HG02938 (cell line): Measurements from ENCODE around the gene SLCO2A1.

Experiments
- ATAC-seq: cut with Tn5 transposase; IDR thresholded peaks from one replicate; pipeline ENCODE4 v1.9.1; 2021; ENCODE audit warnings: mild to moderate bottlenecking, moderate library complexity; ENCODE audit not compliant: unreplicated experiment

Gene SLCO2A1

DNA sequence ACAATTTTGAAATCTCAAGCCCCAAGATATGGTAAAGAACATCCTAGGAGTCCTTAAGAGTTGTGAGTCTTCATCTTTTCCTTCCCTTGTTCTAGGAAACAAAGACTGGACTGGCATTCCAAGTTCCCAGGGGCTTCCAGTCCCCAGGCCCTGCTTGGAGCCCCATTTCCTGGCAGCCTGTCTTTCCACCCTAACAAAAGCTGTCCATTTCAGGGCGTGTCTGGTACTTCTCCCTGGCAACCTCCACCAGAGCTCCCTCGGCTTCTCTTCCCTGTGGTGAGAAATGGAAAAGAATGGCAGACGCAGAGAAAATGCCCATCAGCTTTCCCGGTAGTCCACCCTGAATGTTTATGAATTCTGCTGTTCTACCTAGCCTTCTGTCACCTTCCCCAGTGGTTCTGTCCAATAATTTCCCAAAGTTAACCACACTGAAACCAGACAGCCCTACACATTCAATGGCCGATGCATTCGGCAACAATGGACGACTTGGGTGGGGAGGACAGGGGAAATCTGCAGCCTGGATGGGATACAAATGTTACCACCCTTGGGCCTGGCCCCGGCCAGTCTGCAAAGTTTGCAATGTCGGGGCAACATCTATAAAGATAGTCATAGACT, 140.9 kb downstream of the SLCO2A1 start:
- no peak for ATAC-seq

DNA sequence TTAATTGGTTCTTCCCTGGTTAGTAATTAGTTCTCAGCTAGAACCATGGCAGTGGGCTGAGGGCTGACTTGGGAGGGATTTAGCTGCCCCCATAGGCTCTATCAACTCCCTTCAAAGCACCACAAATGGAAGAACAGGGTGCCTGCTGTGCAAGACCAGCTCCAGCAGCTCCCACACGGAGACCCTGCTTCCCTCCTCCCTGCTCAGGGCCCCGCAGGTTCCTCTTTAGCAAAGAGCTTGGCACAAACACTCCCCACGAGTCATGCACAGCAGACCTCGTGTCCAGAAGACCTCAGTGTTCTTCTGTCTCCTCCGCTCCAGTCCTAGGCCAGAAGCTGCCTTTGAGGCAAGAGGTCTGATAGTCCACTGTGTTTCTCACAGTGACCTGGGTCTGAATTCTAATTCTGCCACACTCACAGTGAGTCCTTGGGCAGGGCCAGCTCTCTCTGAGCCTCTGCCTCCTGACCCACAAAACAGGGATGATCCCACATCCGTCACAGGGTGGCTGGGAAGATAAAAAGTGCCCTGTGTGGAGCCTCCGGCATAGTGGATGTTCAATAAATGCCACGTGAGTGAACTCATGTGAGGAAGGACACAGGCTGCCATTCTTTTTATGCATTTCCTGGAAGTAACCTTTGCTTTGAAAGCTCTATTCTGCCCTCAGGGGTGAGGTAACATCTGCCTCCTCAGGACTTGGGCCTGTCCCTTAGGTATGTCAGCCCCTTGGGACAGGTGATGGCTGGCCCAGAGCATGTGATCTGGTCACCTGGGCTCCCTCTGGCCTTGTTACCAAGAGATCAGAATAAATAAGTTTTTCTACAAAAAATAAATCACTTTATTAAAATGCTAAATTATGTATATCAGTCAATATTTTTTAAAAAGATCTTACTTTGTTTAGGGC, 141.7 kb downstream of the SLCO2A1 start:
- ATAC-seq: no peak

DNA sequence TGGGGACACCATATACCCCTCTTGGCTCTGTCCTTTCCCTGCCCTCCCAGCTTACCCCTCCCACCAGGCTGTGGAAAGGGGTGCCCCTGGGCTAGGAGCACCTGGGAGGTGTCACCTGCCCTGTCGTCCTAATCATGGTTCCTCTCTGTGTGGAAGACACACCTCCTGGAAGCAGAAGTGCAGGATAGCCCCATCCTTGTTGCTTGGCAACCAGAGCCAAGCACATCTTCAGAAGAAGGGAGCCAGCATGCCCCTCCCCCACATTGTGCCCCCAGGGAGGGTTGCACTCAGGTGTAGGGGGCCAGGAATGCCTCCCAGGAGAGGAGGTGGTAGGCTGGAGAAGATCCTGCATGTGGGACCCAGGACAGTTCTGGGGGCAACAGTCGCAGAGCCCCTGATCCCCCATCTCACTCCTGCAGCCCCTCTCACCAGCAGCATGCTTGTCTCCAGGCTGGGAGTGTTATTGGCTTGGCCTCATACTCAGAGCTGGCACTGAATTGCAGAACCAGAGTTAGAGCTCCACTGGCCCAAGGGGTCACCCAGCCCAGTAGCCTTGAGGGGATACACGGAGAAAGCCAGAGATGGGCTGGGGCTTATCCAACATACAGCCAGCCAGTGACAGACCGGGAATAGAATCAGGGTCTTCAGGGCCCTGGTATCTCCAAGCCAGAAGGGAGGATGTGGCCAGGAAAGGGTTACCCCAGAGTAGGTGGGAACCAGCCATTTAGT, 142.5 kb downstream of the SLCO2A1 start:
- no peak for ATAC-seq

DNA sequence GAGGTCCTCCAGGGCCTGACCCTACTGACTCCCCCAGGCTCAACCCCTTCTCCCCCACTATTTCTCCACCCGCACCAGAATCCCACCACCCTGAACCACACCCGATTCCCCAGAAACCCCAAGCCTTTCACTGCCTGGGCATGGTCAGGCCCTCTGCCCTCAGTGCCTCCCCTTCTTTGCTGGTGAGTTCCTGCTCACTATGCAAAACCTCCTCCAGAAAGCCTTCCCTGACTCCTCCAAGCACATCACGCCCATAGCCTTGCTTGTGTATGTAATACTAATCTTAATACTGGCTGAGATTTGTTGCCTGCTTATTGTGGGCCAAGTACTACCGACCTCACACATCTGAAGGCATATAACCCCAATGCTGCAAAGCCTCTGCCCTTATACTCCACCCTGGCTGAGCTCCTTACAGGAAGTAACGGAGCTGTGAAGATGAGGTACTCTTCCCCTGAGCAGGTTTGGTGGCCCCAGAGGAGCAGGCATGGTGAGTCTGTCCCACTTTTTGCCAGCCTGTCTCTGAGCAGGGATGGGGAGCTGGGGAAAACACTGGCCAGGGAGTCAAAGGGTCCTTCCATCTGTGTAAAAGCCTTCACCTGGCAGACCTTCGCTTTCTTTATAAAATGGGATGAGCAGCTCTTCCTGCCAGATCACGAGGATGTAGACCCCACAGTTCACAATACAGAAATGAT, 143.5 kb downstream of the SLCO2A1 start:
- no peak for ATAC-seq

DNA sequence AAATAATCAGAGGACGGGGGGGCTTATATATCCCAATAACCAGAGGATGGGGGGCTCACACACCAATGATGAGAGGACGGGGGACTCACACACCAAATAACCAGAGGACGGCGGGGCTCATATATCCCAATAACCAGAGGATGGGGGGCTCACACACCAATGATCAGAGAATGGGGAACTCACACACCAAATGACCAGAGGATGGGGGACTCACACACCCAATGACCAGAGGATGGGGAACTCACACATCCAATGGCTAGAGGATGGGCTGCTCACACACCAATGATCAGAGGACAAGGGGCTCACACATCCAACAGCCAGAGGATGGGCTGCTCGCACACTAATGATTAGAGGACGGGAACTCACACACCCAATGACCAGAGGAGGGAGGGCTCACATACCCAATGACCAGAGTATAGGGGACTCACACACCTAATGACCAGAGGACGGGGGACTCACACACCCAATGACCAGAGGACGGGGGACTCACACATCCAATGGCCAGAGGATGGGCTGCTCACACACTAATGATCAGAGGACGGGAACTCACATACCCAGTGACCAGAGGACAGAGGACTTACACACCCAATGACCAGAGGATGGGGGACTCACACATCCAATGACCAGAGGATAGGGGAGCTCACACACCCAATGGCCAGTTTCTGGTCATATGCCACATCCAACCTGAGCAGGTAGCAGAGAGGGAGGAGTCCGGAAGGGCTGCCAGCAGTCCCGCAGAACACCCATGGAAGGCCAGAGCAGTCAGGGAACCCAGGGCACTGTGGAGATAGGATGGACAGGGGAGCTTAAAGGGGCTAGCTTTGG, 144.6 kb downstream of the SLCO2A1 start:
- ATAC-seq: no peak

DNA sequence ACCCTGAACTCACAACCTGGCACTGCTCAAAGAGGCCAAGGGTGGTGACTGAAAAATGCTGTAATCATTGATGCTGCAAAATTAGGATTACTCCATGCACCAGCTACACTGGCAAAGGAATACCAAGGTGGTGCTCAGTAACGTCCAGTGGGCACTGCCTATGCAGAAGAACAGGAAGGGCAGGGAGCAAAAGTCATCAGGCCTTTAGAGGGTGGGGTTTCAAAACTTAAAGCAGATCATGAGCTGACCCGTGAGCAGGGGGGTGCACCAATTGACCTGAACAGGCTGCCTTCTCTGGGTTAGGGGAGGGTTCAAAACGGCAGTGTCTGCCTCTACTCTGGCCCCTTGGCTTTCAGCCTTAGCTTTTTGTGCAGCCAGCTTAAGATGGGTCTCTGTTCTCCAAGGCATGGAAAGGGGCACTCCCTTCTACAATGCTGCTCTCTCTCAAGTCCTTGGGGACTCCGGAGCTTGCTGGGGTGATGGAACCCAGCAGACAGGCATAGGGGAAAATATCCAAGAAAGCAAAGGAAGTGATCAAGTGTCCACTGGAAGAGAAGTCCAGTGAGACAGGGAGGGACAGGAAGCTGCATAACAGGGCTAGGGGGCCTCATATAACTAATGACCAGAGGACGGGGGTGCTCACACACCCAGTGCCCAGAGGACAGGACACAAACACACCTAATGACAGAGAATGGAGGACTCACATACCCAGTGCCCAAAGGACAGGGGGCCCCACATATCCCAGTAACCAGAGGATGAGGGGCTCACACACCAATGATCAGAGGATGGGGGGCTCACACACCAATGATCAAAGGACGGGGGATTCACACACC, 145.5 kb downstream of the SLCO2A1 start:
- no peak for ATAC-seq

DNA sequence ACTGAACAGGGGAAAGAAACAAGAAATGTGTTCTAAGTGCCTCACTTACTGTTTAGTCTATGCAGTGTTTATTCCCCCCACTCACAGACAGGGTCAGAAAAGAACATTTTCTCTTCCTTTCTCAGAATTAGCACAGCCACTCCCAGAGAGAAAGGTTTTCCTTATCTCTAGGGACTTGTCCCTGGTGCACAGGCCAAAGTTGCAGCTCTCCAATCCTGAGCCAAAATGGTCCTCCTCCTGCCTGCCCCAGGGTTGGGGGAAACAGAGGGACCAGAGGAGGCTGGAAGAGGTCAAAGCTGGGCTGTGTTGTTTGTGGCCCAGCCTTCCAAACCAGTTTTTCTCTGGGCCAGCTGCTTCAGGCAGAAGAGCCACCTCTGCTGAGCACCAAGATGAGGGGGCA, 146.1 kb downstream of the SLCO2A1 start:
- ATAC-seq: no peak

DNA sequence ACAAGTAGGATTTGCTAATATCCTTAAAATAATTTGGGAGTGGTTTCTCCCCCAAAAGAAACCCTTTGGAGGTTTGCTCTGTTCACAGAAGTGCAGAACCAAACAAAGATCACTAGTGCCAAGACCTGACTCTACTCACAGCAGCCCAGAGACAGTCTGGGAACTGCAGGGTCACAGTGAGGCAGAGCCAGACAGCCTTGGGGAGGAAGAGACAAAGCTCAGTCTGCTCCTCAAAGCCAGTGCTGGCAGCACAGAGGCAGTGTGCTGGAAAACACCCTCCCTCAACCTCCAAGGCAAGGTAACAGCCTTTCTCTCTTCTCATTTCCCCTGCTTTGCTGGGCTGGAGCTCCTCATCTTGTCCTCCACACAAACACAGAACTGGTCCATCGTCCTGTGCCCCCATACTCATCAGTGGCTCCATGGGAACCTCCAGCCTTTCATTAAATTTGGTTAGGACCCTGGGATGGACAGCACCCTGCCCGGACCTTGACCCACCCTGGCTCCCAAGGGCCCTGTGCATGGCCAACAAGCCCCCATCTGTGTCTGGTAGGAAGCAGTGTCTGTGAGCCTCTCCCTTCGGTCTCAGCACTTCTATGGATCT, 146.6 kb downstream of the SLCO2A1 start:
- ATAC-seq: no peak

DNA sequence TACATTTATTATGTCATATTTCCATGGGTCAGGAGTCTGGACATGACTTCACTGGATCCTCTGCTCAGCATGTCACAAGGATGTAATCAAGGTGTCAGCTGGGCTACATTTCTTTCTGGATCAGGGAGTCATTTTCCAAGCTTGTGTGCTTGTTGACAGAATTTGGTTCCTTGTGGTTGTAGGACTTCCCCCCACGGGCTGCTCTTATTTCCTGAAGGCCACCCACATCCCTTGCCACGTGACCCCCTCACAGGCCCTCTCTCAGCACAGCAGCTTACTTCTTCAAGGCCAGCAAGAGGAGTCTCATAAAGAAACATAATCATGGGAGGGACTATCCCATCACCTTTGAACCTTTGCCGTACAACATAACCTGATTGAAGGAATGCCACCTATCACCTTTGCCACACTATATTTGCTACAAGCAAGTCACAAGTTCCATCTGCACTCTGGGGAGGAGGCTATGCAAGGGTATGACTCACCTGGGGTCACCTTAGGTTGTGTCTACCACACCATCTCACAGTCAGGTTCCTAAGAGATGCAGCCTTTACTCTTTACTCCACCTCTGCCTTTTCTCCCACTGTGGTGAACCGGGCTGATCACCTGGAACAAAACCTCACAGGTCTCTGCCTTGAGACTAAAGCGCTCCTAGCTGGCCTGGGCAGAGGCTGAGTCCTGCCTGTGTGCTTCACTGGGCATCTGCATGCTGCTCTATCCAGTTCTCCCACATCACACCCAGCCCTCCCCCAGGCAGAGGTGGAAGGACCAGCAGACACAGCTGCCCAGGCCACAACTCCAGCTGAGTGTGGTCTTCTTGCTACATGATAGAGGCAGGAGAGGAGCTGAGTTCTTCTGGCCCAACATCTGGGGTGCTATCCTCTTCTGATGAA, 147.5 kb downstream of the SLCO2A1 start:
- no peak for ATAC-seq

DNA sequence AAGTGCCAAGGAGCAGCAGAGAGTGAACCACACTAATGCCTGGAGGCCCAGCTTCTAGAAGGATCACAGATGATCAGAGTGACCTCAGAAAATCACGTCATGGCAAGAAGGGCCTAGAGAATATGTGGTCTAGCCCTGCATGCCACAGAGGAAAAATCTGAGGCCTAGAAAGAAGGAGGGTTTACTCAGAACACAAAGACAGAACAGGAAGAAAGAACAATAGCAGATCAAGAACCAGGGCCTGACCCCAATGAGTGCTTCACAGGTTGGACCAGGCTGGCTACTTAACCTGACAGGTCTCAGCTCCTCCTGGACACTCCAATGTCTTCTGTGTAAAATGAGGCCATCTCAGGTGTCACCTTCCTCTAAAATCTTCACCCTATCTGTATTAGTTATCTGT, 148.2 kb downstream of the SLCO2A1 start:
- no peak for ATAC-seq

DNA sequence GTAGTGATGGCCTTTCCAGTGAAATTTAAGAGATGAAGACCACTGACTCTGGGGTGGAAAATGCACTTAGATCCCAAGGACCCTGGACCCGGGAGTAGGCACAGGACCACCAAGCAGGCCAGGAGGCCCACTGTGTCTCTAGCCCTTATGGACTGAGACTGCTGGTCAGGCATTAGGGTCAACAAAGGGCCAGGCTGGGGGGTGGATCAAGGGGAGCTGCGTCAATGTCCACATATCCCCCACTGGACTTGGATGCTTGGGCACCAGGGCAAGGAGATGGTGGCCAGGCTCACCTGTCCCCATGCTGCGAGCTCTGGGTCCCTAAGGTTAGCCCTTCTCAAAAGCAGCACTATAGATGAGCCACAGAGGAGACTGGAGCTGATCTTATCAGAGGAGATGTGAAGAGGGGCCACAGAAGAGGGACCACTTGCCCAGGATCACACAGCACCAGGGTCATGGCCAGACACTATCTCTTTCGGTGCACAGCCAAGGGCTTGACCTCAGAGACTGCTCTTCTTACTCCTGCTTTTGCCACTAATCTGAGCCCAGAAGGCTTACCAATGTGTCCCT, 148.8 kb downstream of the SLCO2A1 start:
- ATAC-seq: no peak

DNA sequence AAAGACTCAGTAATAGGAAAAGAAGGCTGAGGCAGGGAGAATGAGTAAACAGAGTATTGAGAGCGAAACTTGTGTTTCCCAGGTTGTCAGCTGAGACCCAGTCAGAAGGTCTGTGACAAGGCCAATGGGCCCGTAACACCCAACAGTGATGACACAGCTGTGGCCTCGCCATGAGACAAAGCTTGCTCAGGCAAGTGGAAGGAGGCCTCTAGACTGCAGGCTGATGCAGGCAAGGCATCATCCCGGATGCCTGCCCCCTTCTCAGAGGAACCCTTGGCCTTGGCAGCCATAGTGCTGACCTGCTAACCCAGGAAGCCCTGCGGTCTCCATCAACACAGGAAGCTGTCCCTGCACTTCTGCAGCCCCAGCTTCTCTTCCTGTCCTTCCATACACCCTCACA, 149.4 kb downstream of the SLCO2A1 start:
- no peak for ATAC-seq

DNA sequence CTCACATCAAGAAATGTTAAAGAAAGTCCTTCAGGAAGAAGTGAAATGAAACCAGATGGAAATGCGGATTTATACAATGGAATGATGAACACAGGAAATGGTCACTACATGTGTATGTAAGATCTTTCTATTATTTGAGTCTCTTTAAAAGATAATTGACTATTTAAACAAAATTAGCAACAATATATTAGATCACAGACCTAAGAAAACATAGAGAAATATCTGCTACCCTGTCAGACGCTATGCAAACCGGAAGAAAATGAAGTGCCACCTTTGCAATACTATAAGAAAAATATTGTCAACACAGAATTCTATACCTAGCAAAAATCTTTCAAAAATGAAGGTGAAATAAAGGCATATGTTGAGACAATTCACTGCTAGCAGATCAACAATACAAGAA, 151.2 kb downstream of the SLCO2A1 start:
- no peak for ATAC-seq
